Measurements from ENCODE around the gene PEX10. TPM values are rescaled to one million over a fixed set of nuclear protein-coding genes. Genes with fewer than 3 reads are reported as not detected.

PEX10 gene
- total and polyA plus RNA-seq, 2 of the 8 experiments (the other 6 are each of a cell fraction or from before 2014, with no cell fraction given): 24.3 to 26.9 TPM

DNA sequence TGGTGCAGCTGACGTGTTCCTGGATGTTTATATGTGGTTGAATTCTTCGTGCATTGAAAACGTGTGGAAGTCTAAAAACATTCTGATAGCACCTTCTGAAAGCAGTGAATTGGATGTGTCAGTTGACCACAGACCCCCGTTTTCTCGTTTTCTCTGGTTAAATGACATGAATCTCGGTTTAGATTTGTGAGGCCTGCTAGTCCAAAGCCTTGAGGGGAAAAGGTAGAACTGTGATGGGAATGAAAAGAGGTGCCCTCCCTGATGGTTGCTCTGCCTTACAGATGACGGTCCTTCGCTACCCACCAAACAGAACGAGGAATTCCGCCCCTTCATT is 11.8 kb downstream of the PEX10 start:
- H3K9ac ChIP-seq (replicated peaks in 1 of 4; ENCODE audit: extremely low read depth in 1 of 4, low read depth in 3 of 4, low read length in 3 of 4): no peak overlapping the region
- no peak overlapping the region for H3K23ac ChIP-seq (ENCODE audit: insufficient read length)
- CTCF ChIA-PET (ENCODE audit: partially characterized antibody): interaction anchor here (1.5 kb wide), 1 partner anchor 10 kb away, joined by 3 read pairs; no protein-coding TSS in a partner anchor
- H3K56ac ChIP-seq (replicated peaks; ENCODE audit: insufficient read length, low read depth, low read length): no peak overlapping the region
- no peak overlapping the region for H3K4ac ChIP-seq (replicated peaks; ENCODE audit: insufficient read length, low read depth, low read length)
- FAIRE-seq (no peak), DNase-seq (ENCODE audit: low read depth in 1 of 2, low spot score in 2 of 2) (no peak)
- H3K79me1 ChIP-seq (ENCODE audit: low read depth, low read length): peaks cover 2% of the 10 kb centered on the region; the same call in 1 of the 2 replicates
- H2BK120ac ChIP-seq (replicated peaks; ENCODE audit: low read depth, low read length): no peak overlapping the region
- peaks cover 5 to 19% of the 10 kb centered on the region in 2 experiments for H4K20me1 ChIP-seq (replicated peaks in 1 of 2; ENCODE audit: control insufficient read depth in 1 of 2, insufficient read depth in 2 of 2, low read length in 2 of 2)
- H3K9me3 ChIP-seq (ENCODE audit: insufficient read depth in 2 of 2, low read depth in 1 of 2, low read length in 1 of 2): no peaks in the 10 kb centered on the region
- no peak for TF ChIP-seq EZH2 (IDR thresholded peaks at IDR 0.05; ENCODE audit: low read depth, low read length, severe bottlenecking)
- TF ChIP-seq EP300 (IDR thresholded peaks at IDR 0.05; ENCODE audit: borderline replicate concordance in 1 of 2, low read depth in 2 of 2, low read length in 2 of 2): no peak
- TF ChIP-seq SIX5 (IDR thresholded peaks at IDR 0.05; ENCODE audit: low read depth, low read length): no peak
- TF ChIP-seq SAP30 (IDR thresholded peaks at IDR 0.05; ENCODE audit: insufficient read depth, insufficient replicate concordance, low read length): no peak
- TF ChIP-seq SIRT6 (IDR thresholded peaks at IDR 0.05; ENCODE audit: low read length): no peak
- no peak for TF ChIP-seq RXRA (IDR thresholded peaks at IDR 0.05; ENCODE audit: insufficient read depth, low read depth, low read length)
- TF ChIP-seq, protein P1, sequence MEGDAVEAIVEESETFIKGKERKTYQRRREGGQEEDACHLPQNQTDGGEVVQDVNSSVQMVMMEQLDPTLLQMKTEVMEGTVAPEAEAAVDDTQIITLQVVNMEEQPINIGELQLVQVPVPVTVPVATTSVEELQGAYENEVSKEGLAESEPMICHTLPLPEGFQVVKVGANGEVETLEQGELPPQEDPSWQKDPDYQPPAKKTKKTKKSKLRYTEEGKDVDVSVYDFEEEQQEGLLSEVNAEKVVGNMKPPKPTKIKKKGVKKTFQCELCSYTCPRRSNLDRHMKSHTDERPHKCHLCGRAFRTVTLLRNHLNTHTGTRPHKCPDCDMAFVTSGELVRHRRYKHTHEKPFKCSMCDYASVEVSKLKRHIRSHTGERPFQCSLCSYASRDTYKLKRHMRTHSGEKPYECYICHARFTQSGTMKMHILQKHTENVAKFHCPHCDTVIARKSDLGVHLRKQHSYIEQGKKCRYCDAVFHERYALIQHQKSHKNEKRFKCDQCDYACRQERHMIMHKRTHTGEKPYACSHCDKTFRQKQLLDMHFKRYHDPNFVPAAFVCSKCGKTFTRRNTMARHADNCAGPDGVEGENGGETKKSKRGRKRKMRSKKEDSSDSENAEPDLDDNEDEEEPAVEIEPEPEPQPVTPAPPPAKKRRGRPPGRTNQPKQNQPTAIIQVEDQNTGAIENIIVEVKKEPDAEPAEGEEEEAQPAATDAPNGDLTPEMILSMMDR (IDR thresholded peaks at IDR 0.05; ENCODE audit: control extremely low read depth in 1 of 3, insufficient read depth in 1 of 3, low read depth in 1 of 3, low read length in 3 of 3): no peak
- TF ChIP-seq TCF12 (IDR thresholded peaks at IDR 0.05; ENCODE audit: low read depth, low read length): no peak
- no peak for TF ChIP-seq BACH1 (IDR thresholded peaks at IDR 0.05; ENCODE audit: low read length)
- no peak for TF ChIP-seq RNF2 (IDR thresholded peaks at IDR 0.05; ENCODE audit: borderline replicate concordance, low read depth, low read length, missing control alignments, poor library complexity, severe bottlenecking)
- no peak for TF ChIP-seq ASH2L (IDR thresholded peaks at IDR 0.05; ENCODE audit: low read length)
- H2BK15ac ChIP-seq (ENCODE audit: low read length): no peak overlapping the region
- H3K18ac ChIP-seq (ENCODE audit: extremely low read depth, low read length): no peak overlapping the region
- no peak overlapping the region for H2BK12ac ChIP-seq (ENCODE audit: low read depth, low read length)
- H3K27me3 ChIP-seq (replicated peaks in 1 of 4; ENCODE audit: control insufficient read depth in 3 of 4, extremely low read depth in 1 of 4, insufficient read depth in 3 of 4, low read length in 3 of 4): no peaks in the 10 kb centered on the region
- H2AK5ac ChIP-seq (ENCODE audit: low read depth, low read length): no peak overlapping the region
- no peaks in the 10 kb centered on the region for H3K23me2 ChIP-seq (ENCODE audit: low read depth, low read length)
- H3K14ac ChIP-seq (ENCODE audit: insufficient read length): no peak overlapping the region
- H3K4me3 ChIP-seq (ENCODE audit: extremely low read depth in 1 of 4, insufficient read depth in 2 of 4, low read depth in 3 of 4, low read length in 4 of 4): no peak overlapping the region
- H3K79me2 ChIP-seq (ENCODE audit: control insufficient read depth in 1 of 2, insufficient read depth in 2 of 2, low read length in 2 of 2): no peaks in the 10 kb centered on the region
- no peak overlapping the region for H2BK20ac ChIP-seq (ENCODE audit: low read length)
- no peak overlapping the region for H3K4me2 ChIP-seq (ENCODE audit: insufficient read depth in 1 of 2, low read depth in 2 of 2, low read length in 2 of 2)
- POLR2A ChIA-PET (ENCODE audit: partially characterized antibody): interaction anchor here (0.6 to 6.7 kb wide), 4 partner anchors 7 to 500 kb away, joined by 3 to 29 read pairs (median 4); partner anchors contain the start of genes MORN1 and RER1
- H4K8ac ChIP-seq (ENCODE audit: extremely low read depth, insufficient read depth, low read length): no peak overlapping the region
- 90% methylated on average over 10 of the region's 10 CpGs; no CpG with 5 or more reads in 1 of the 2 experiments for WGBS, 2 experiments (ENCODE audit: extremely low coverage in 1 of 2, insufficient coverage in 1 of 2, insufficient read length in 1 of 2, insufficient replicate concordance in 2 of 2, low coverage in 1 of 2, low lambda C conversion rate in 2 of 2, missing lambda C conversion rate in 1 of 2)
- no peak overlapping the region for H2AFZ ChIP-seq (ENCODE audit: low read length)
- H4K91ac ChIP-seq (replicated peaks; ENCODE audit: insufficient read length, low read length): no peak overlapping the region
- no peaks in the 10 kb centered on the region for H3K4me1 ChIP-seq (replicated peaks in 1 of 4; ENCODE audit: control insufficient read depth in 3 of 4, insufficient read depth in 4 of 4, low read length in 3 of 4)
- no peak overlapping the region for H3K27ac ChIP-seq (ENCODE audit: low read depth, low read length)
- peaks cover 18 to 71% (median 45%) of the 10 kb centered on the region in 4 experiments for H3K36me3 ChIP-seq (ENCODE audit: control insufficient read depth in 2 of 4, insufficient read depth in 4 of 4, low read length in 3 of 4)
- H4K5ac ChIP-seq (ENCODE audit: insufficient read length, low read depth, low read length): no peak overlapping the region
- no peak overlapping the region for H2BK5ac ChIP-seq (ENCODE audit: low read depth, low read length)

Measured in H1 (cell line).